Measurements from ENCODE around the gene CASP3.
"Not testable (repeated sequence)": the region's sequence is repeated elsewhere in the genome, so short reads cannot be mapped to it uniquely, and the experiment has no call there.

CASP3 gene

DNA sequence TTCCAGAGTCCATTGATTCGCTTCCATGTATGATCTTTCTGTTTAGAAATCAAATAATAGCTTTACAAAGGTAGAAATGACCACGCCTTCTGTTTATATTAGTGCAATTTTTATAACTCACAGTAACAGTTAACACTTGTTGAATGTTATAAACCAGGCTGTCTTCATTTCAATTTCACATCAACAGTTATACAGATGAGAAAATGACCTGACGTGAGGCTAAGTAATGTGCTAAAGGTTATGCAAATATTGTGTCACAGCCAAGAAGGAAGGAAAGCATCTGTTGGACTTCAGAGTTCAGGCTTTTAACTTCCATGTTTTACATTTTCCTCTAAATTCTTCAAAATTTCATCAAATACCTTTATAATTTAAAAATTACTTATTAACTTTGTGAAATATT is 13.9 kb downstream of the CASP3 start:
- DNase-seq (ENCODE audit: low read depth), result no peak

DNA sequence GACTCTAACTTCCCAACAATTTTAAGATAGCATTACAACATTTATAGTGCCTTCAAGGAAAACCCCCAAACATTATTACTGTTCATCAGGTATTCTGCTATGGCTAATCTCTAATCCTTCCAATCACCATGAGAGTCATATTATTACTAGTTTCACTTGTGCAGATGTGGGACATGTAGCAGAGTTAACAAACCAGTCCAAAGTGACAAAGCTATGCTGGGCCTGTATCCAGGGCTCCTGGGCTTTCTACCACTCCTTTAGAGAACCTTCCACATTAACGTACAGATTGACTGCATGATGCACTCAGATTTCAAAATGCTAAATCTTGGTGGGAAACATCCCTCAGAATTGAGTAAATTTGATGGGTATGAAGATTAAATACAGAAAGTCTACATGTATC is 16.4 kb downstream of the CASP3 start:
- DNase-seq (ENCODE audit: low read depth), result no peak

DNA sequence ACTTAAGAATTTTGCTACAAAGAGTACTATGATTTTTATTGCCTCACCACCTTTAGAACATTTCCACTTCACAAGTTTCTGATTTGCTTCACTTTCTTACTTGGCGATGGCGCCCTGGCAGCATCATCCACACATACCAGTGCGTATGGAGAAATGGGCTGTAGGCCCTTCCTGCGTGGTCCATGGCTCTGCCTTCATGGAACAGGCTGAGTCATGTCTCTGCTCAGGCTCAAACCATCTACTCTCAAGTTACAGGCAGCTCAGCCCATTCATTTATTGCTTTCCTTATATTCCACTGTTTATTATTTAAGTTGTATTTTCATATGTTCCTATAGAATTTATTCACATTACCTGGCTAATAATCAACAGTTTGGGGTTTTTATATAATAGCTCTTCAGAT is 21.1 kb downstream of the CASP3 start:
- DNase-seq (ENCODE audit: low read depth), result no peak

DNA sequence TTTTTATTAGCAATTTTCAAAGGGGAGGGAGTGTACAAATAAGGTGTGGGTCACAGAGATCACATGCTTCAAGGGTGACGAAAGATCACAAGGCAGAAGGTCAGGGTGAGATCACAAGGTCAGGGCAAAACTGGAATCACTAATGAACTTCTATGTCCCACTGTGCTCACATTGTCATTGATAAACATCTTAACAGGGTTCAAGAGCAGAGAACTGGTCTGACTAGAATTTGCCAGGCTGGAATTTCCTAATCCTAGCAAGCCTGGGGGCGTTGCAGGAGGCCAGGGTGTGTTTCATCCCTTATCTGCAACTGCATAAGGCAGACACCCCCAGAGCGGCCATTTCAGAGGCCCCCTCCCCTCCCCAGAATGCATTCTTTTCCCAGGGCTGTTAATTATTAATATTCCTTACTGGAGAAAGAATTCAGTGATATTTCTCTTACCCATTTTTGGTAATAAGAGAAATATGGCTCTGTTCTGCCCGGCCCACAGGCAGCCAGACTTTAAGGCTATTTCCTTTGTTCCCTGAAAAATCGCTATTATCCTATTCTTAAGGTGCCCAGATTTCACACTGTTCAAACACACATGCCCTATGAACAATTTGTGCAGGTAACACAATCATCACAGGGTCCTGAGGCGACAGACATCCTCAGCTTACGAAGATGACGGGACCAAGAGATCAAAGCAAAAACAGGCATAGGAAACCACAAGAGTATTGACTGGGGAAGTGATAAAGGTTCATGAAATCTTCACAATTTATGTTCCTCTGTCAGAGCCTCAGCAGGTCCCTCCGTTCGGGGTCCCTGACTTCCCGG is 23.3 kb downstream of the CASP3 start:
- DNase-seq (ENCODE audit: low read depth), result not testable (repeated sequence)

DNA sequence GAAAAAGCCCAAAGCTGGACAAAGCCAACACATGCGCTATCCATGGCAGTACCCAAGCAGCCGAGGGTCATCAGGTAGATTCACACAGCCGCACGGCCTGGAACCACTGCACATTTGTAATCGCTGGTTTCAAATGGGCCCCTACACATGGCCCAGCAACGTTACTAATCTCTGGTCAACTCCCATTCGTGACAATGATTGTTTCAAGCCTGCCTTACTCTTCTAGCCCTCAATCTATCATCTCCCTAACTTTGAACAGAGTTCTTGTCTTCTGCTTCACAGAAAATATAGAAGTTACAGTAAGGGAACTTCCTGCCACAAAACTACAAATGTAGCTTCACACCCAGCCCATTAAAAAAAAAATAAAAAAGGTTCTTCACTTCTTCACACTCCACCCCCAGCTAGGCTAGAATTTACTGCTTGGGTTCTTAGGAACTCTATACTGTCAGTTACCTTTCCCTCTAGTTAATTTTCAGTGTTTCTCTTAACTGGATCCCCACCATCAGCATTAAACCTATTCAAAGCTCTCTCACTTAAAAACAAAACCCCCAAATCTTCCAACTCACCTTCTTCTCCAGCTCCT is 24.2 kb downstream of the CASP3 start:
- no peak for DNase-seq (ENCODE audit: low read depth)

DNA sequence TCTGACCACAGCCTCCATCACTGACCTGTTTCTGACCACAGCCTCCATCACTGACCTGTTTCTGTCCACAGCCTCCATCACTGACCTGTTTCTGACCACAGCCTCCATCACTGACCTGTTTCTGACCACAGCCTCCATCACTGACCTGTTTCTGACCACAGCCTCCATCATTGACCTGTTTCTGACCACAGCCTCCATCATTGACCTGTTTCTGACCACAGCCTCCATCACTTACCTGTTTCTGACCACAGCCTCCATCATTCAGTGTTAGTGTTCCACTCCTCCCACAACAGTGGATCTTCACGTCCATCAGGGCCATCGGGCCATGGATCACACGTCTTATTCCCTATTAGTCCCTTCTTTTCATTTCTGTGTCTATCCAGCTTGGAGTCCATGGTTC is 24.7 kb downstream of the CASP3 start:
- DNase-seq (ENCODE audit: low read depth), result not testable (repeated sequence)

DNA sequence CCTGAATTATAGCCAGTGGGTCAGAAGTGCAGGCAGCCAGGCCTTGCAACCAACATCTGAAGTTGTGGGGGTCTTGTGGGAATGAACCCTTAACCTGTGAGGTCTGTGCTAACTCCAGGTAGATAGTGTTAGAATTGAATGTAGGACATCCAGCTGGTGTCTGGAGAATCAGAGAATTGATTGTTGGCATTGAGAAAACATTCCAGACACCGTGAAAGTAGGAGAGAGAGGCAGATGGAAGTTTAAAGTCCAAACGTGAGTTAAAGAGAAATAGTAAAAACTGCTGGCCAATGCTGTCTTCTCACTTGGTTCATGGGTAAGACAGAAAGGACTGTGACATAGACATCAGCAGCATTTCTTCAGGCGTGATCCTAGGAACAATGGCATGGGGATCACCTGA is 27.7 kb downstream of the CASP3 start:
- DNase-seq (ENCODE audit: low read depth), result no peak

DNA sequence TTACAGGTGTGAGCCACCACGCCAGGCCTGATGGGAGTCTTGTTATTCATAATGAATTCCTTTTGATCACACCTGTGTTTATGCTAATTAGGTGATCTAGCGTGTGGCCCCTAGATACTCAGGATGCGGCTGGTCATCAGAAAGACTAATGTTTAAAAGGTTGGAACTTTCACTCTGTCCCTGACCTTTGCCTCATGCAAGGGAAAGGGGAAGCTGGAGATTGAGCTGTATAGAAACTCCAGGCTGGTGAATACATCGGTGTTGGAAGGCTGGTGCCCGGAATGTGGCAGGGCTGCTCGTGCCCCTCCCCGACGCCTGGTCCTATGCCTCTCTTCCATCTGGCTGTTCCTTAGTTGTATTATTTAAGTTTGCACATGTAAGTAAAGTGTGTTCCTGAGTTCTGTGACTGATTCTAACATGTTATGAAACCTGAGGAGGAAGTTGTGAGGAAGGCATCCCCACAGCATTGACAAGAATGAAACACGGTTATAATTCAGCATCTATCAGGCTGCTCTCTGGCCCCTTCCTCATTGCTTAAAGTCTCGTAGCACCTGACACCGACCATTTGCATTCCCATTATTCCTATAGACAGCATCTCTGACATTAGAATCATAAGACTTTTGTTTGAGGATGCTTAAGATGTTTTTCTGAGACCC is 28.9 kb downstream of the CASP3 start:
- no peak for DNase-seq (ENCODE audit: low read depth)

DNA sequence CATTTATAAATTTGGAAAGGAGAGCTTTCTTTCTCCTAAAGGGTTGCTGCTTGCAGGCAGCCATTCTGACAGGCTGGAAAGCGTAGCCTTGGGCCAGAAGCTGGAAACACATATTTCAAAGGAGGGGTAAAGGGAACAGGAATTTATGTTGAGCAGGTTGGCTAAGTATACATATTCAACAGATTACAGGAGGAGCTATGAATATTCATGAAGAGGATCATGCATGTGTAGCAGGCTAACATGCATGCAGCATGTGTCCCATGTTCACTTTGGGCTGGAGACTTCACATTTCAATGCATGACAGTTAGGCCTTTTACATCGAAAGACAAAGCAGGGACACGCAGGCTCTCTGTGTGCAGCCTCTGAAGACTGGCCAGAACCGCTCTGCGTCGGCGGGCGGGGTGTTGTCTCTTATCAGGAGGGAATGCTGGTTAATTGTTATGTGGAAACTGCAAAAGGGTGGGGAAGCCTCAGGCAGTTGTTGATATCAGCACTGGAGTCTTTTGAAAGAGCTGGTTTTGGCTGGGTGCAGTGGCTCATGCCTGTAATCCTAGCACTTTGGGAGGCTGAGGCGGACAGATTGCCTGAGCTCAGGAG is 31.5 kb downstream of the CASP3 start:
- no peak for DNase-seq (ENCODE audit: low read depth)

DNA sequence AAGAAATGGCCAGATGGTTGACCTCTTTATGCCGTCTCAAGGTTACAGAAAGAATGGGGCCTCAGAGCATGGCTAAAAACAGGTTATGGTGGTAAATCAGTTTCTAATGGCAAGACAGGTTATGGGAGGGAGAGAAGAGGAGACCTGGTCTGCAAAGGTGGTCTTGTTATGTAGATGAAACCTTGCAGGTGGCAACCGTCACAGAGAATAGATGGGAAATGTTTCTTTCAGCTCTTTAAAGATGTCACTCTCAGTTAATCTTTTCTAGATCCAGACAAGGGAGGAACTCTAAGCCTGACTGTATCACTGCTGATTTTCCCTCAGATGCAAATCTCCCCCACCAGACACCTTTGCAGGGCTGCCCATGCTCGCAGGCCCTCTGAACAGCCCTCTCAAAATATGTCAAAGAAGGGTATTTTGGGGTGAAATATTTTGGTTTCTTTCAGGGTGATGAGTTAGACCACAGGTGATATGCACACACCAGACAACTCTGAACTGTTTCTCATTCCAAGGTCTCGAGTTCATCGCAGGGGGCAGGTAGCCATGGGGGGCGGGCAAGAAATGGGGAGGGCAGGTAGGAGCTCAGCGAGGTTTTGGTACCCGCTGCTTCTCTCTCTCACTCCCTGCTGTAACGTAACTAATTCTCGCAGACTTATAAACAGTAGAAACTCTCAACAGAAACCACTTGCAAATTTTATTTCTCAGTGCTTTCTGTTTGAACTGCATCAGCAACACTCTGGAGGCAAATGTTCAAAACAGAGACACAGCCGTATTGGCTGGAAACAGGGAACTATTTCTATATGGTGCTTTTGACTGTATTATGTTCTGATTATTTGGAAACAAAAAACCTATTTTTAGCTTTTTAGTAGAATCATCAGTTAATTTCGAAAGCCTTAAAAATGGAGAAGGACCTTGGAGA is 32.4 kb downstream of the CASP3 start:
- no peak for DNase-seq (ENCODE audit: low read depth)

DNA sequence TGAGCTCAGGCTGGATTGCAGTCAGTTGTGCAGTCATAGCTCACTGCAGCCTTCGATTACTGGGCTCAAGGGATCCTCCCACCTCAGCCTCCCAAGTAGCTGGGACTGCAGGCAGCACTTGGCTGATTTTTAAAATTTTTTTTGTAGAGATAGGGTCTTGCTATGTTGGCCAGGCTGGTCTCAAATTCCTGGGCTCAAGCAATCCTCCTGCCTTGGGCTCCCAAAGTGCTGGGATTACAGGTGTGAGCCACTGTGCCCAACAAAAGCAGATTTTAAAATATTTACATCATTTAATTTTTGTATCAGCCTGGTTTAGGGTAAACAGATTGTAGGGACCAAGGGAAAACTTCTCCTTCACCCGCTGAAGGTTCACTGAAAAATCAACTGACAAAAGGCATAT is 33.1 kb downstream of the CASP3 start:
- not testable (repeated sequence) for DNase-seq (ENCODE audit: low read depth)

DNA sequence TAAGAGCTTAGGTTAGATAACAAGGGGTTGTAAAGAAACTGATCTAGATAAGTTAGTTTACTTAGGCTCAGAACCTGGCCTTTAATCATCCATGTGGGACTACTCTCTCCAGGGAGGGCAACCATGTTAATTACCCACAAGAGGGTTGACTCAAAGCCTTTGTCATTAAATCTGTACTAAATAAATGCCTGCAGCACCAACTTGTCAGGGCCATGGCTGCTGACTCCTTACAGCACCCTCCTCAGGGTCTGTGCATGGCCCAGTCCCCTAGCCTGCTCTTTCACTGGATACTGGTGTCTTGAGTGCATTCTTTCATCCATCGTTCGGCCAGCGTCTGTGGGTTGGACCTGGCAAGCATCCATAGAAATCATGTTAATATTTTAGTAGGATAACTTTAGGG is 34.7 kb downstream of the CASP3 start:
- no peak for DNase-seq (ENCODE audit: low read depth)

DNA sequence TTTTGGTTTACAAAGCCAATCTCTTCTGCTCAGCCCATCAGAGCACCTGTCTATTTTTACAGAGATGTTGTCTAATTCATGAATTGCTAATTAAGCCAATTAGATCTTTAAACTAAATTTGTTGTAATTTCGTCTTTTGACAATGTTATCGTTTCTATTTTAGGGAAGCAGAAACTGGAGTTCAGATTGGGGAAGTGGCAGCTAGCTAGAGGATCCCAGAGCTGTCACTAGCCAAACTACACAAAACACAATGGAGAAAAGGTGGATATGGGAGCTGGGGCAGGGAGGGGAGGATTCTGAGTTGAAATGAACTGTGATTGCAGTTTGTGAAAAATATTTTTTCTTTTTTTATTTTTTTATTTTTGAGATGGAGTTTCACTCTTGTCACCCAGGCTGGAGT is 35.8 kb downstream of the CASP3 start:
- DNase-seq (ENCODE audit: low read depth), result no peak

DNA sequence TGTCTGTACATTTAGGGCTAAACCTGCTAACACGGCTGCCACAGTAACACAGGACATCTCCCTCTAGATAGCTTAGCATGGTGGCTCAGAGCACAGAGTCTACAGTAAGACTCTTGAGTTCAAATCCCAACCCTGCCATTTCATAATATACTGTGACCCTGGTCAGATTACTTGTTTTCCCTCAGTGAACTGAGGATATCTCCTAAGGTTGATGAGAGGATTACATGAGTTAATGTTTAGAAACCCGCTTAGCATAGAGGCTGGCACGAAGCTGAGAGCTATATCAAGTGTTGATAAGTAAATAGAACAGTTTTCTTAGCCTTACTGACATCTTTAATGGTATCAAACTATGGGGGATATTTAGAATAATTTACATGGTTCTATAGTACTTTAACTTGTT is 37.2 kb downstream of the CASP3 start:
- DNase-seq (ENCODE audit: low read depth), result no peak

DNA sequence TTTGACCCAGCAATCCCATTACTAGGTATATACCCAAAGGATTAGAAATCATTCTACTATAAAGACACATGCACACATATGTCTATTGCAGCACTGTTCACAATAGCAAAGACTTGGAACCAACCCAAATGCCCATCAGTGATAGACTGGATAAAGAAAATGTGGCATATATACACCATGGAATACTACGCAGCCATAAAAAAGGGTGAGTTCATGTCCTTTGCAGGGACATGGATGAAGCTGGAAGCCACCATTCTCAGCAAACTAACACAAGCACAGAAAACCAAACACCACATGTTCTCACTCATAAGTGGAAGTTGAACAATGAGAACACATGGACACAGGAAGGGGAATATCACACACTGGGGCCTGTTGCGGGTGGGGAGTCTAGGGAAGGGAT is 41.8 kb downstream of the CASP3 start:
- not testable (repeated sequence) for DNase-seq (ENCODE audit: low read depth)

DNA sequence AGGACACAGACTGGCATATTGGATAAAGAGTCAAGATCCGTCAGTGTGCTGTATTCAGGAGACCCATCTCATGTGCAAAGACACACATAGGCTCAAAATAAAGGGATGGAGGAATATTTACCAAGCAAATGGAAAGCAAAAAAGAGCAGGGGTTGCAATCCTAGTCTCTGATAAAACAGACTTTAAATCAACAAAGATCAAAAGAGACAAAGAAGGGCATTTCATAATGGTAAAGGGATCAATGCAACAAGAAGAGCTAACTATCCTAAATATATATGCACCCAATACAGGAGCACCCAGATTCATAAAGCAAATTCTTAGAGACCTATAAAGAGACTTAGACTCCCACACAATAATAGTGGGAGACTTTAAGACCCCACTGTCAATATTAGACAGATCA is 46.4 kb downstream of the CASP3 start:
- not testable (repeated sequence) for DNase-seq (ENCODE audit: low read depth)

DNA sequence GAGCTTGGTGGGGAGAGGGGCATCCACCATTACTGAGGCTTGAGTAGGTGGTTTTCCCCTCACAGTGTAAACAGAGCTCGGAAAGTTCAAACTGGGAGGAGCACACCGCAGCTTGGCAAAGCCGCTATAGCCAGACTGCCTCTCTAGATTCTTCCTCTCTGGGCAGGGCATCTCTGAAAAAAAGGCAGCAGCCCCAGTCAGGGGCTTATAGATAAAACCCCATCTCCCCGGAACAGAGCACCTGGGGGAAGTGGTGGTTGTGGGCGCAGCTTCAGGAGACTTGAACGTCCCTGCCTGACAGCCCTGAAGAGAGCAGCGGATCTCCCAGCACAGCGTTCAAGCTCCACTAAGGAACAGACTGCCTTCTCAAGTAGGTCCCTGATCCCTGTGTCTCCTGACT is 48.3 kb downstream of the CASP3 start:
- DNase-seq (ENCODE audit: low read depth), result not testable (repeated sequence)

DNA sequence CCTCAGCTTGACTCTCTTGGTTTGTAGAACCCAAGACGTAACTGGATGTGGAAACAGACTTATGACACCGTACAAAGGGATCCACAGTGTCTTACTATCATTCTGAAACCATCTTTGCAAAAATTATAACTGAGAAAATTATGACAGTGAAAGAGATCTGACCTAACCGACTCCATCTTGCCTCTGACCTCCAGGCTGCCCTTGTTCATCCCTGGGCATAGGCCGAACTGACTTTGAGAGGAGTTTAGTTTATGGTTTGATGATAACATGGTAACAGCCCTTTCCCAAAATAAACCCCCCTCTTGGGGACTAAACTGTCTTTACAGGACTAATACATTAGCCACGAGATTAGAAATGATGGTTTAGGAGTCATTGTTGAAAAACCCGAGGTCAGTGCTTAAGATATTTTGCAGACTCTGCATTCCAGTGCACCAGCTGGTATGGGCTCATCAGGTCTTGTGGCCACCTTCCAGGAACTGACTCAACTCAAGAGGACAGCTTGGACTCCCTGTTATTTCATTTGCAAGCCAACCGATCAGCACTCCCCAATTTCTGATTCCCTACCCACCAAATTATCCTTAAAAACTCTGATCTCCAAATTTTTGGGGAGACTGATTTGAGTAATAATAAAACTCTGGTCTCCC is 49.6 kb downstream of the CASP3 start:
- no peak for DNase-seq (ENCODE audit: low read depth)

DNA sequence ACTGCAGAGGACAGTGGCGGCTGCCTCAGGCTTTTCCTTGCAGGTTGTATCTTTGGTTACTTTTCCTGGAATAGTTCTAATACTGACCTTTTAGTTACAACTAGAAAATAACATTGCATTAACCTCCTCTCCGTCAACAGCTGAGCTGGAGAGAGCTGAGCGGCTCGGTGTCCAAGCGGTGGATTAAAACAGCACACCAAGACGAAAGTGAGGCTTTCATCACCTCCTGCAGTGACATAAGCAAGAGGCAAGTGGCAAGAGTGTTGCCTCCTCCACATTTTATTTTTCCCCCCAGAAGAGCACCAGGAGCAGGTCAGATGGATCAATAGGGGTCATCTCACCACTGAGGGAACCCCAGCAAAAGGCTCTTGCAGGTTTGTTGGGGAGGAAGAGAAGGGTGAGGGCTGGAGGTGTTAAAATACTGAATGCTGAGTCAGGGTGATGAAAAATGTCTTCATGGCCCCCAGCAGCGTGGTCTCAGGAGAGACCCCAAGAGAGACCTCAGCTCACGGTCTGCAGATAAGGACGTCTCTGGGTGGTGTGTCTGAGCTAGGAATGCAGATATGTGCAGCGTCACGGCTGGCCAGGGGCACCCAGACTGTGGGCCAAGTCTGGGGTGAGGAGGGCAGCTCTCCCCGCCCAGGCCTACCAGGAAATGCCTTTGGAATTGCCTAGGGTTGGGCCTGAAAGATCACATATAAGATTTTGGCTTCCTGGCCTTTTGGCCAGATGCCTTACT is 50.3 kb downstream of the CASP3 start:
- DNase-seq (ENCODE audit: low read depth), result no peak

DNA sequence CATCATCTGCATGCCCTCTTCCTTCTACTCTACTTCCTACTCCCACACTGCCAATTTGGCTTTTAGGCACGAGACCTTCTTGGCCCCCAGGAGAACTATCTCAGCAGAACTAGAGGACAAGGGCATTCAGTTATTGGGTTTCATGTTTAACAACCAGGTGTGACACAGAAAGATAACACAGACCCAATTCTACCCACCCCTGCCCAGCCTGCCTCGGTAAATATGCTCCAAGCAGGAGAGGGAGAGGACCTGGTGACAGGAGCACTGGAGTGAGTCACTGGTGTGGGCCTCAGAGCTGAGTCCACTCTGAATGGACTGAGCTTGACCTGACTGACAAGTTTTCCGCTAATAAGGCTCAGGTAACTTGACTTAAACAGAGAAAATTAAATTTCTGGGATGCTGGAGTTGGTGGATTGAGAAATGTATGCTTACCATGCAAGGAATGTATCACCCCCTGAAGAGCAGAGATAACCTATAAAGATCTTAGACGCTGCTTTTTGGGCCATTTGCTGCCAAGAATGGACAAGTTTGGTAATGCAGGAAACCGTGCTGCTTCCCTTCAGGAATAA is 52.5 kb downstream of the CASP3 start:
- no peak for DNase-seq (ENCODE audit: low read depth)

Data from stimulated activated CD4-positive, alpha-beta T cell treated with anti-CD3 and anti-CD28 coated beads, Interleukin-2, amount 100 ng/mL, for 4 hours (primary cell).